Ecto neural progenitor cell (in vitro differentiated cells): Measurements from ENCODE around the gene EFNA5.

Source experiments
- DNase-seq: peaks from one replicate; pipeline ENCODE4 v3.0.0-alpha.2; 2018; ENCODE audit warnings: low spot score

The EFNA5 gene

GRCh38 chr5:107672211-107673038 is 1.7 kb upstream of the EFNA5 start:
- peak; percentile 92 for DNase-seq

GRCh38 chr5:107671742-107672210 is 1.0 kb upstream of the EFNA5 start:
- no peak for DNase-seq

- peak; percentile 54 for DNase-seq
Measured at GRCh38 chr5:107670087-107670931, 428 bp downstream of the EFNA5 start.

GRCh38 chr5:107669096-107670031 is 1.4 kb downstream of the EFNA5 start:
- DNase-seq: peak; percentile 68

- no peak for DNase-seq
Measured at GRCh38 chr5:107668154-107669095, 2.3 kb downstream of the EFNA5 start.

GRCh38 chr5:107666051-107666655 is 4.6 kb downstream of the EFNA5 start:
- DNase-seq: no peak

GRCh38 chr5:107665036-107665570 is 5.6 kb downstream of the EFNA5 start:
- DNase-seq: no peak

GRCh38 chr5:107663697-107664096 is 7.0 kb downstream of the EFNA5 start:
- DNase-seq: no peak

GRCh38 chr5:107661650-107662044 is 9.1 kb downstream of the EFNA5 start:
- DNase-seq: no peak

- peak; percentile 75 for DNase-seq
Measured at GRCh38 chr5:107661038-107661649, 9.6 kb downstream of the EFNA5 start.

GRCh38 chr5:107658528-107658927 is 12.2 kb downstream of the EFNA5 start:
- no peak for DNase-seq

- DNase-seq: no peak
Measured at GRCh38 chr5:107655831-107656230, 14.9 kb downstream of the EFNA5 start.

GRCh38 chr5:107654827-107655226 is 15.9 kb downstream of the EFNA5 start:
- DNase-seq: no peak

GRCh38 chr5:107653685-107654084 is 17.1 kb downstream of the EFNA5 start:
- no peak for DNase-seq

- peak; percentile 66 for DNase-seq
Measured at GRCh38 chr5:107652839-107653607, 17.7 kb downstream of the EFNA5 start.

- no peak for DNase-seq
Measured at GRCh38 chr5:107652408-107652807, 18.3 kb downstream of the EFNA5 start.

GRCh38 chr5:107651325-107651724 is 19.4 kb downstream of the EFNA5 start:
- DNase-seq: no peak

GRCh38 chr5:107646418-107646817 is 24.3 kb downstream of the EFNA5 start:
- no peak for DNase-seq

GRCh38 chr5:107640568-107640967 is 30.2 kb downstream of the EFNA5 start:
- no peak for DNase-seq
